ENCODE measurements around the gene BTBD6. TPM values are rescaled to one million over a fixed set of nuclear protein-coding genes. Genes with fewer than 3 reads are reported as not detected.

The BTBD6 gene
- total and polyA plus RNA-seq, 2 donors from 2014 or later: 33.3 to 38.9 TPM

DNA sequence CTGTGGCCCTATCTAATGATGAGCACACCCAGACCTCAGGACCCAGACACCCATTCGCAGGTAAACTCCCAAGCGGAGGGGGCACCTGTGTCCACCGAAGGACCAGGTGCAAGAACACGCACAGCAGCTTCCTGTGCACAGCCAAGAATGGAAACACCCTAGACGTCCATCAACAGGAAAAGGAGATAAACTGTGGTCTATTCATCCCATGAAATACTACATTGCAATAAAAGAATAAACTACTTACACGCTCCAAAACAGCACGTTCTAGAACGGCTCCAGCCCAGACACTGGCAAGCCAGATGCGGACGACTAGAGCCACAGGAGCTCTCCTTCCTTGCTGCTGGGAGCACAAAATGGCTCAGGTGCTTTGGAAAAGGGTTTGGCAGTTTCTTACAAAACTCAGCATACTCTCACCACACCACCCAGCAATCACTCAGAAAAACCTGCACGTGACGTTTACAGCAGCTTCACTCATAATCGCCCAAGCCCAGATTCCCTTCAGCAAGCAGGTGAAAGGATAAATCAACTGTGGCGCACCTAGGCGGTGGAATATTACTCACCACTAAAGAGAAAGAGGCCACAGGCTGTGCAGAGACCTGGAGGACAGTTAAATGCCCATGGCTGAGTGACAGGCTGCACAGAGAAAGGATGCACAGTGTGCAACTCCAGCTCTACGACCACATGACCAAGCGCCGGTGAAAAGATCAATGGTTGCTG is 31.5 kb downstream of the BTBD6 start:
- intact Hi-C loops (cut with DNase I): no loop called here
- H3K36me3 ChIP-seq (ENCODE audit: control insufficient read depth in 2 of 3, insufficient read depth in 3 of 3, low read length in 3 of 3): peaks cover 0 to 9% (median 0%) of the 10 kb centered on the region in 3 donors
- H3K27me3 ChIP-seq (ENCODE audit: control insufficient read depth, insufficient read depth, low read length): no peaks in the 10 kb centered on the region
- no peak overlapping the region for H3K9ac ChIP-seq (ENCODE audit: low read length in 3 of 3)
- peaks cover 0 to 6% (median 5%) of the 10 kb centered on the region in 3 donors for H3K4me1 ChIP-seq (ENCODE audit: control insufficient read depth in 2 of 3, insufficient read depth in 2 of 3, low read depth in 1 of 3, low read length in 3 of 3)
- TF ChIP-seq CTCF (IDR thresholded peaks at IDR 0.05; ENCODE audit: borderline replicate concordance, extremely low read depth, insufficient read depth): no peak
- no peaks in the 10 kb centered on the region for H3K9me3 ChIP-seq (ENCODE audit: control insufficient read depth in 2 of 3, insufficient read depth in 1 of 3, low read length in 3 of 3)
- no peak for FAIRE-seq
- no peak for DNase-seq
- H3K4me3 ChIP-seq (ENCODE audit: low read length in 3 of 3): no peak overlapping the region
- no peak overlapping the region for H3K27ac ChIP-seq (ENCODE audit: low read depth in 2 of 2, low read length in 2 of 2)

DNA sequence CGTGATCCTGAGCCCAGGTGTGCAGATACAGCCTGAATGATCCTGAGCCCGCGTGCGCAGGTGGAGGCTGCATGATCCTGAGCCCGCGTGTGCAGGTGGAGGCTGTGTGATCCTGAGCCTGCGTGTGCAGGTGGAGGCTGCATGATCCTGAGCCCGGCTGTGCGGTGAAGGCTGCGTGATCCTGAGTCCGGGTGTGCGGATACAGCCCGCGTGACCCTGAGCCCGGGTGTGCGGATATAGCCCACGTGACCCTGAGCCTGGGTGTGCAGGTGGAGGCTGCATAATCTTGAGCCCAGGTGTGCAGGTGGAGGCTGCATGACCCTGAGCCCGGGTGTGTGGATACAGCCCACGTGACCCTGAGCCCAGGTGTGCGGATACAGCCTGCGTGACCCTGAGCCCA is 32.2 kb downstream of the BTBD6 start:
- no peak overlapping the region for H3K9ac ChIP-seq (ENCODE audit: low read length in 3 of 3)

DNA sequence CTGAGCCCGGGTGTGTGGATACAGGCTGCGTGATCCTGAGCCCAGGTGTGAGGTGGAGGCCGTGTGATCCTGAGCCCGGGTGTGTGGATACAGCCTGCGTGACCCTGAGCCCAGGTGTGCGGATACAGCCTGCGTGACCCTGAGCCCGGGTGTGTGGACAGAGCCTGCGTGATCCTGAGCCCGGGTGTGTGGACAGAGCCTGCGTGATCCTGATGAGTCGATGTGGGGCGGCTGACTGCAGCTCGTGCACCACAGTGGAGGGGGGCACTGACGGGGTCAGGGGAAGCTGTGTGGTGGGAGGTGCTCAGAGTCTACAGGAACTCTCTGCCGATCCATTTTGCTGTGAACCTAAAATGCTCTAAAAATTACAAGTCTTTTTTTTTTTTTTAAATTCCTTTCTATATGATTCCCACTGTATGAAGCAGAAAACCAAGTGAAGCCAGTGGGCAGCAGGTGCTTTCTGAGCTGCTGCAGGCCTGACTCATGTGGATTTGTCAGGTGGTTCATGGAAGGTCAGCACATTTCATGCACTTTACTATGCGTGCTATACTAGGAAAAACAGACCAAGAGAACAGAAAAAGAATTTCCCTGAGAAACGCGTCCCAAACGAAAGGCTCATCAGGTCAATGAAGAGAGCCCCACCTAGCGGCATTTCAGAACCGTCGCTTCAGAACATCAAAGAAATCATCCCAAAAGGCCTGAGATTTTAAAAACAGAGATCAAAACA is 33.2 kb downstream of the BTBD6 start:
- H3K27me3 ChIP-seq (ENCODE audit: control insufficient read depth, insufficient read depth, low read length): no peaks in the 10 kb centered on the region
- peaks cover 0 to 13% (median 0%) of the 10 kb centered on the region in 3 donors for H3K36me3 ChIP-seq (ENCODE audit: control insufficient read depth in 2 of 3, insufficient read depth in 3 of 3, low read length in 3 of 3)
- no peak overlapping the region for H3K27ac ChIP-seq (ENCODE audit: low read depth in 2 of 2, low read length in 2 of 2)
- intact Hi-C loops (cut with DNase I): no loop called here
- no peak overlapping the region for H3K4me3 ChIP-seq (ENCODE audit: low read length in 3 of 3)
- DNase-seq (peak in 2 of 5 donors; percentile 75 to 86), FAIRE-seq (no peak)
- no peaks in the 10 kb centered on the region for H3K4me1 ChIP-seq (ENCODE audit: control insufficient read depth in 2 of 3, insufficient read depth in 2 of 3, low read depth in 1 of 3, low read length in 3 of 3)
- peak; percentile 52 for TF ChIP-seq CTCF (IDR thresholded peaks at IDR 0.05; ENCODE audit: borderline replicate concordance, extremely low read depth, insufficient read depth)
- H3K9ac ChIP-seq (ENCODE audit: low read length in 3 of 3): no peak overlapping the region
- no peaks in the 10 kb centered on the region for H3K9me3 ChIP-seq (ENCODE audit: control insufficient read depth in 2 of 3, insufficient read depth in 1 of 3, low read length in 3 of 3)

More for the DNA sequence above, 32.2 kb downstream of the BTBD6 start:
- H3K9me3 ChIP-seq (ENCODE audit: control insufficient read depth in 2 of 3, insufficient read depth in 1 of 3, low read length in 3 of 3): no peaks in the 10 kb centered on the region
- H3K27me3 ChIP-seq (ENCODE audit: control insufficient read depth, insufficient read depth, low read length): no peaks in the 10 kb centered on the region
- FAIRE-seq: no peak
- no peak overlapping the region for H3K27ac ChIP-seq (ENCODE audit: low read depth in 2 of 2, low read length in 2 of 2)
- H3K36me3 ChIP-seq (ENCODE audit: control insufficient read depth in 2 of 3, insufficient read depth in 3 of 3, low read length in 3 of 3): peaks cover 0 to 13% (median 0%) of the 10 kb centered on the region in 3 donors
- intact Hi-C loops (cut with DNase I): no loop called here
- H3K4me1 ChIP-seq (ENCODE audit: control insufficient read depth in 2 of 3, insufficient read depth in 2 of 3, low read depth in 1 of 3, low read length in 3 of 3): no peaks in the 10 kb centered on the region
- TF ChIP-seq CTCF (IDR thresholded peaks at IDR 0.05; ENCODE audit: borderline replicate concordance, extremely low read depth, insufficient read depth): no peak
- no peak for DNase-seq
- no peak overlapping the region for H3K4me3 ChIP-seq (ENCODE audit: low read length in 3 of 3)

All from kidney (tissue), 14 donors.